Parathyroid adenoma (tissue), 2 donors: ENCODE measurements around the gene ADGRA1.

Experiments
- H2AFZ ChIP-seq: fragments of 300-600 bp; sonication (generic); one replicate; pipeline ENCODE4 v1.7.0; 2017; ENCODE audit warnings: antibody characterized with exemption, mild to moderate bottlenecking
- H3K27ac ChIP-seq: fragments of 300-600 bp; sonication (generic); one replicate; pipeline ENCODE4 v1.7.0; 2017
- H3K27me3 ChIP-seq: fragments of 300-600 bp; sonication (generic); one replicate; pipeline ENCODE4 v1.7.0; 2017; ENCODE audit warnings: low read length; ENCODE audit not compliant: control insufficient read depth, insufficient read depth
- H3K36me3 ChIP-seq: fragments of 300-600 bp; sonication (generic); one replicate; pipeline ENCODE4 v1.7.0; 2017; ENCODE audit warnings: low read length; ENCODE audit not compliant: control insufficient read depth, insufficient read depth
- H3K4me1 ChIP-seq: fragments of 300-600 bp; sonication (generic); one replicate; pipeline ENCODE4 v1.7.0; 2017; ENCODE audit warnings: control low read depth
- H3K4me2 ChIP-seq: fragments of 300-600 bp; sonication (generic); one replicate; pipeline ENCODE4 v1.7.0; 2017; ENCODE audit warnings: low read length
- H3K4me3 ChIP-seq: fragments of 300-600 bp; sonication (generic); one replicate; pipeline ENCODE4 v1.7.0; 2017; ENCODE audit warnings: low read depth, low read length
- H3K79me2 ChIP-seq: fragments of 300-600 bp; sonication (generic); one replicate; pipeline ENCODE4 v1.7.0; 2017; ENCODE audit warnings: control low read depth
- H3K9ac ChIP-seq: fragments of 300-600 bp; sonication (generic); one replicate; pipeline ENCODE4 v1.7.0; 2017; ENCODE audit warnings: mild to moderate bottlenecking
- H3K9me3 ChIP-seq: fragments of 300-600 bp; sonication (generic); one replicate; pipeline ENCODE4 v1.7.0; 2017; ENCODE audit warnings: low read length; ENCODE audit not compliant: control insufficient read depth
- TF ChIP-seq, protein P1 (sequence below): fragments of 300-600 bp; sonication (generic); IDR thresholded peaks from one replicate; pipeline ENCODE4 v1.7.0; 2017; ENCODE audit warnings: antibody characterized with exemption, mild to moderate bottlenecking
- donor health status: primary hyperparathyroidism.

Gene ADGRA1

DNA sequence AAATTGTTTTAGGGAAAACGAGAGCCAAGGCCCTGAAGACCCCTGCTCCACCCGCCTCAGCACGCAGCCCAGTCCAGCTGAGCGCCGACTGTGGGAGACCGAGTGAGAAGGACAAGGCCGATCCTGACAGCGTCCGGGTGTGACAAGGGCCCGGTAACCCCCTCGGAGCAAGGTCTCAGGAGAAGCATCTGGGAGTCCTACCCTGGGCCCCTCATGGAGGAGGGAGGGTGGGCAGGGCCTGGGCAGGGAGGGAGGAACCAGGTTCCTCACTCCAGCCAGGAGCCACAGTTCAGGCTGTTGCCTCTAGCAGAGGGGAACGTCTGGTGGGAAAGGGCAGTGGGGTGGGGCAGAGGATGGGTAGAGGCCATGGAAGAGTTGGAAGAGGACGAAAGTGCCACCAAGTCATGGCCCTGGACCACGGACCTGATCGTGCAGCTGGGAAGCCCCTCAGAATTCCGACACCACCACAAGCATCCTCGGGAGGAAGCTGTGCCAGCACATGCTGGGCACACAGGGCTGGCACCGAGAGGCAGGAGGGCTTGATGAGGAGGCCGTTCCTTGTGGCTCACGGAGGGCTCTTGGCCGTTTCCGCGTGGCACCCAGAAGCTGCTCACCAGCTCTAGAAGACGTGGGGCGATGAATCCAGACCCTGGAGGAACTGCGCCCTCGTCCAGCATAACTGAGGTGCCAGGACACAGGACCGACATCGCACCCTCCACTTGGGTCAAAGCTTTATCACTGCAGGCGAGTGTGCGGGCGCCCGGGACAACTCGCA is 70.1 kb downstream of the ADGRA1 start:
- Histone ChIP-seq H3K4me3 (no peak overlapping the region), H2AFZ (no peak overlapping the region), H3K27ac (no peak overlapping the region), H3K27me3 (no peaks in the 10 kb centered on the region), H3K79me2 (peaks cover 5% of the 10 kb centered on the region), H3K9me3 (no peaks in the 10 kb centered on the region), H3K4me2 (no peak overlapping the region), H3K4me1 (peaks cover 6% of the 10 kb centered on the region), H3K36me3 (no peaks in the 10 kb centered on the region), H3K9ac (no peak overlapping the region)
- TF ChIP-seq, protein P1, sequence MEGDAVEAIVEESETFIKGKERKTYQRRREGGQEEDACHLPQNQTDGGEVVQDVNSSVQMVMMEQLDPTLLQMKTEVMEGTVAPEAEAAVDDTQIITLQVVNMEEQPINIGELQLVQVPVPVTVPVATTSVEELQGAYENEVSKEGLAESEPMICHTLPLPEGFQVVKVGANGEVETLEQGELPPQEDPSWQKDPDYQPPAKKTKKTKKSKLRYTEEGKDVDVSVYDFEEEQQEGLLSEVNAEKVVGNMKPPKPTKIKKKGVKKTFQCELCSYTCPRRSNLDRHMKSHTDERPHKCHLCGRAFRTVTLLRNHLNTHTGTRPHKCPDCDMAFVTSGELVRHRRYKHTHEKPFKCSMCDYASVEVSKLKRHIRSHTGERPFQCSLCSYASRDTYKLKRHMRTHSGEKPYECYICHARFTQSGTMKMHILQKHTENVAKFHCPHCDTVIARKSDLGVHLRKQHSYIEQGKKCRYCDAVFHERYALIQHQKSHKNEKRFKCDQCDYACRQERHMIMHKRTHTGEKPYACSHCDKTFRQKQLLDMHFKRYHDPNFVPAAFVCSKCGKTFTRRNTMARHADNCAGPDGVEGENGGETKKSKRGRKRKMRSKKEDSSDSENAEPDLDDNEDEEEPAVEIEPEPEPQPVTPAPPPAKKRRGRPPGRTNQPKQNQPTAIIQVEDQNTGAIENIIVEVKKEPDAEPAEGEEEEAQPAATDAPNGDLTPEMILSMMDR: no peak

DNA sequence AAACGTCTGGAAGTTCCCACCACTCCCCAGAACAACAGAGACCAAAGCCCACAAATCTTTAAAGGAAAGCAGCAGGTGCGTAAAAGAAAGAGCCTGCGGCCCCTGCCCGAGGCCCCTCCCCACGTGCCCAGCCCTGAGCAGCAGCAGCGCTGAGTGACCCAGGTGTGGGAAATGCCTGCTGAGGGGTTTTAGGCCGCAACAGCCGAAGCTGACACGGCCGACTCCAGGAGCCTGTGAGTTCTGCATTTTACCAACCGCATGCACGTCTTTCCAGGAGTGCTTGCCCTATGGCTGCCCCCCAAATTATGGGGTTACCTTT is 70.7 kb downstream of the ADGRA1 start:
- H3K9ac ChIP-seq: no peak overlapping the region
- no peak overlapping the region for H3K4me2 ChIP-seq
- TF ChIP-seq, protein P1: no peak
- H3K79me2 ChIP-seq: peaks cover 8% of the 10 kb centered on the region
- H3K36me3 ChIP-seq: no peaks in the 10 kb centered on the region
- H3K9me3 ChIP-seq: no peaks in the 10 kb centered on the region
- H3K4me3 ChIP-seq: no peak overlapping the region
- H3K27ac ChIP-seq: no peak overlapping the region
- no peak overlapping the region for H2AFZ ChIP-seq
- H3K27me3 ChIP-seq: no peaks in the 10 kb centered on the region
- H3K4me1 ChIP-seq: peaks cover 6% of the 10 kb centered on the region

DNA sequence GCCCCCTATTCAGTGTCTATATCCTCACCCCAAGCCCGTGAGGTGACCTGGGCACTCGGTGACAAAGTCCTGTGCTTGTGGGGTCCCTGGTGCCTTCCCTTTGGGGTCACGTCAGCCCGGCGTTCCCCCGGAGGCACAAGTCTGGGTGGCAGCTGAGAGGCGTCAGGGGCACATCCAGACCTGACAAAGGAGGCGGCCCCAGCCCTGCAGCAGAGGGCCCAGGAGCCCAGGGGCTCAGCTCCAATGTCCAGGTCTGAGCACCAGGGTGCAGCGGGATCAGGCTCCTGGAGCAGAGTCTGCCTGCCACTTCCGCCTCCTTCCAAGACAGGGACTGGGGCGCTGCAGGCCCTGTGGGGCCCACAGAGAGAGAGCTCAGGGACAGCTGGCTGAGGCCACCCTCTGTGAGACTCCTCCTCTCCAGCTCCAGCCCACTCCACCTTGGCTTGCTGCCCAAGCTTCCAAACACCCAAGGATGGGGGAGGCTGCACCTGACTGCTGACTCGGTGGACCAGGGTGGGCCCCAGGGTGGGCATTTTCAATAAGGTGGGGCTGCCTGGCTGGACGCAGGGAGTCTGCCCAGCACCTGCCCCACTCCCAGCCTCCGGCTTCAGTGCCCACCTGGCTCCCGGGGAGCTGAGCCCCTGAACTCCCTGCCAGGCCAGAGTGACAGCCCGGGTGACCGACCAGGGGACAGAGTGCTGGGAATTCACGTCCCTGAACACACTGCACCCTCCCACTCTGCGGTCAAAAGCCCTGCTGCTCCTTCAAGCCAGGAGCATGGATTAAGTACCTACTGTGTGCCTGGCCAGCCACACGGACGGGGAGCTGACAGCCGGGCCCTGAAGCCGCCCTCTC is 71.3 kb downstream of the ADGRA1 start:
- Histone ChIP-seq H3K4me2 (peak overlapping the region; percentile 37), H3K9me3 (no peaks in the 10 kb centered on the region), H2AFZ (peak overlapping the region; percentile 96), H3K79me2 (peaks cover 14% of the 10 kb centered on the region), H3K27ac (peak overlapping the region; percentile 81), H3K4me3 (no peak overlapping the region), H3K9ac (no peak overlapping the region), H3K27me3 (no peaks in the 10 kb centered on the region), H3K4me1 (peaks cover 6% of the 10 kb centered on the region), H3K36me3 (no peaks in the 10 kb centered on the region)
- TF ChIP-seq, protein P1: no peak

DNA sequence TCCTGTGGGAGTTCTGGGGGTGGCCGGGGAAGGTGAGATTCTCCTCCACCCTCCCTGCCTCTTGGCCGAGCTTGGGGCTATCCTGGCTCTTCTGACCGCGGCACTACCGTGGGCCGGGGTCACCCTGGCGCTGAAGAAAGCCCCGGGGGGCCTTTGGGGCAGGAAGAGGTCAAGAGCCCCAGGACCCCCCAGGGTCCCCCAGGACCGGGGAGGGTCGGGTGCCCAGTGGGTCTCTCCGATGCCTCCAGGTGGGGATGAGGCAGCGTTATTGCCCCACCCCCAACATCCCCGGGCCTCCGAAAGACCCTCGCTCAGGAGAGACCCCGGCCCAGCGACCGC is 71.9 kb downstream of the ADGRA1 start:
- Histone ChIP-seq H3K4me1 (peaks cover 6% of the 10 kb centered on the region), H3K27ac (peak overlapping the region; percentile 81), H3K27me3 (no peaks in the 10 kb centered on the region), H3K36me3 (no peaks in the 10 kb centered on the region), H3K79me2 (peaks cover 19% of the 10 kb centered on the region), H2AFZ (peak overlapping the region; percentile 96), H3K4me2 (peak overlapping the region; percentile 37), H3K9ac (no peak overlapping the region), H3K4me3 (no peak overlapping the region), H3K9me3 (no peaks in the 10 kb centered on the region)
- TF ChIP-seq, protein P1: no peak
